Mesothelial cell of epicardium (in vitro differentiated cells): ENCODE data around the gene TSPAN4. TPM values are rescaled to one million over a fixed set of nuclear protein-coding genes. Genes with fewer than 3 reads are reported as not detected.

Experiments
- DNase-seq, 2 experiments: peaks; one replicate each; pipeline ENCODE4 v3.0.0; 2021; ENCODE audit warnings: low spot score in 2 of 2; ENCODE audit not compliant: unreplicated experiment in 2 of 2
- H3K27ac Mint-ChIP-seq: 2 replicates; pipeline ENCODE4 v1.8.0; 2021; ENCODE audit warnings: mixed read lengths
- H3K27me3 Mint-ChIP-seq: 2 replicates; pipeline ENCODE4 v1.8.0; 2021; ENCODE audit warnings: low read depth, mixed read lengths
- H3K36me3 Mint-ChIP-seq: 2 replicates; pipeline ENCODE4 v1.8.0; 2021; ENCODE audit warnings: mixed read lengths
- H3K4me1 Mint-ChIP-seq: 2 replicates; pipeline ENCODE4 v1.8.0; 2021; ENCODE audit warnings: mixed read lengths
- H3K4me3 Mint-ChIP-seq: 2 replicates; pipeline ENCODE4 v1.8.0; 2021; ENCODE audit warnings: mild to moderate bottlenecking, moderate library complexity, mixed read lengths
- H3K9me3 Mint-ChIP-seq: 2 replicates; pipeline ENCODE4 v1.8.0; 2021; ENCODE audit warnings: mixed read lengths
- CTCF ChIP-seq: fragments of 200-600 bp; sonication (generic); IDR thresholded peaks from one replicate; pipeline ENCODE4 v1.5.0; 2021; ENCODE audit warnings: antibody characterized with exemption; ENCODE audit not compliant: unreplicated experiment
- total RNA-seq: library from RNA; stranded (reverse); gene quantifications from 3 replicates; pipeline ENCODE4 v1.2.1, GENCODE V29; 2021

Gene TSPAN4
- total RNA-seq, 1 donor from 2014 or later: 94.1 TPM

- DNase-seq: no peak
- TF ChIP-seq CTCF: no peak
- H3K9me3 Mint-ChIP-seq: no peaks in the 10 kb centered on the region
These were observed 11.2 kb downstream of the TSPAN4 start for GRCh38 chr11:853682-854448.

GRCh38 chr11:854601-855329, 12.1 kb downstream of the TSPAN4 start:
- H3K27ac Mint-ChIP-seq: no peak overlapping the region
- TF ChIP-seq CTCF: no peak
- H3K9me3 Mint-ChIP-seq: no peaks in the 10 kb centered on the region
- peaks cover 26% of the 10 kb centered on the region for H3K4me1 Mint-ChIP-seq
- no peak for DNase-seq
- no peaks in the 10 kb centered on the region for H3K36me3 Mint-ChIP-seq
- H3K27me3 Mint-ChIP-seq: no peaks in the 10 kb centered on the region
- no peak overlapping the region for H3K4me3 Mint-ChIP-seq

More at GRCh38 chr11:853682-854448, 11.2 kb downstream of the TSPAN4 start:
- H3K27me3 Mint-ChIP-seq: no peaks in the 10 kb centered on the region
- no peak overlapping the region for H3K4me3 Mint-ChIP-seq
- H3K27ac Mint-ChIP-seq: no peak overlapping the region
- no peaks in the 10 kb centered on the region for H3K36me3 Mint-ChIP-seq
- H3K4me1 Mint-ChIP-seq: peaks cover 21% of the 10 kb centered on the region

GRCh38 chr11:855330-855674, 12.7 kb downstream of the TSPAN4 start:
- no peak for DNase-seq
- H3K4me1 Mint-ChIP-seq: peaks cover 31% of the 10 kb centered on the region
- H3K9me3 Mint-ChIP-seq: no peaks in the 10 kb centered on the region
- no peak overlapping the region for H3K27ac Mint-ChIP-seq
- TF ChIP-seq CTCF: no peak
- H3K4me3 Mint-ChIP-seq: no peak overlapping the region
- no peaks in the 10 kb centered on the region for H3K27me3 Mint-ChIP-seq
- no peaks in the 10 kb centered on the region for H3K36me3 Mint-ChIP-seq

GRCh38 chr11:855796-856195, 13.1 kb downstream of the TSPAN4 start:
- Mint-ChIP-seq H3K9me3 (no peaks in the 10 kb centered on the region), H3K27me3 (no peaks in the 10 kb centered on the region), H3K36me3 (no peaks in the 10 kb centered on the region), H3K4me1 (peaks cover 31% of the 10 kb centered on the region), H3K4me3 (no peak overlapping the region), H3K27ac (no peak overlapping the region)
- no peak for TF ChIP-seq CTCF
- DNase-seq: no peak

GRCh38 chr11:856397-856796, 13.7 kb downstream of the TSPAN4 start:
- TF ChIP-seq CTCF: no peak
- peaks cover 25% of the 10 kb centered on the region for H3K4me1 Mint-ChIP-seq
- no peak overlapping the region for H3K27ac Mint-ChIP-seq
- no peaks in the 10 kb centered on the region for H3K9me3 Mint-ChIP-seq
- no peaks in the 10 kb centered on the region for H3K36me3 Mint-ChIP-seq
- no peak for DNase-seq
- H3K4me3 Mint-ChIP-seq: no peak overlapping the region
- no peaks in the 10 kb centered on the region for H3K27me3 Mint-ChIP-seq
